H1 (cell line): ENCODE measurements around the gene DEFB126. TPM values are rescaled to one million over a fixed set of nuclear protein-coding genes. Genes with fewer than 3 reads are reported as not detected.
"Not testable (repeated sequence)": the region's sequence is repeated elsewhere in the genome, so short reads cannot be mapped to it uniquely, and the experiment has no call there.

Experiments used
- CTCF ChIA-PET: fragments of 300-600 bp; sonication (Branson Sonifier 250); formaldehyde crosslinking; loops from one replicate; lab custom pipeline; 2021; ENCODE audit not compliant: partially characterized antibody; lab: Charles Lee
- POLR2A ChIA-PET: fragments of 300-600 bp; sonication (Branson Sonifier 250); formaldehyde crosslinking; loops from one replicate; lab custom pipeline; 2021; ENCODE audit warnings: inconsistent platforms; ENCODE audit not compliant: partially characterized antibody; lab: Charles Lee
- DNase-seq, 2 experiments: peaks; one replicate each; pipeline versions ENCODE4 v3.0.0 to v3.0.0-alpha.2; 2010 to 2022; ENCODE audit warnings: low spot score in 2 of 2, low read depth in 1 of 2, mixed read lengths in 1 of 2
- FAIRE-seq: peaks from 2 replicates; lab custom pipeline; 2011; peaks lifted over from hg19 to GRCh38; lab: Jason Lieb, UNC
- H2AFZ ChIP-seq: 2 replicates; pipeline ENCODE4 v1.8.1; 2012; ENCODE audit warnings: low read length, inconsistent platforms
- H2AK5ac ChIP-seq: 2 replicates; pipeline ENCODE4 v1.6.1; 2013; ENCODE audit warnings: low read depth, low read length
- H2BK120ac ChIP-seq: replicated peaks from 2 replicates; pipeline ENCODE3; 2013; ENCODE audit warnings: low read depth, low read length, inconsistent platforms
- H2BK12ac ChIP-seq: 2 replicates; pipeline ENCODE4 v1.6.1; 2013; ENCODE audit warnings: low read depth, low read length
- H2BK15ac ChIP-seq: 2 replicates; pipeline ENCODE4 v1.6.1; 2013; ENCODE audit warnings: low read length
- H2BK20ac ChIP-seq: 2 replicates; pipeline ENCODE4 v1.6.1; 2013; ENCODE audit warnings: low read length
- H2BK5ac ChIP-seq: 2 replicates; pipeline ENCODE4 v1.6.1; 2013; ENCODE audit warnings: low read depth, low read length
- H3K14ac ChIP-seq: 2 replicates; pipeline ENCODE4 v1.6.1; 2013; ENCODE audit warnings: inconsistent platforms; ENCODE audit not compliant: insufficient read length
- H3K18ac ChIP-seq: 2 replicates; pipeline ENCODE4 v1.6.1; 2013; ENCODE audit warnings: low read length; ENCODE audit errors: extremely low read depth
- H3K23ac ChIP-seq: 2 replicates; pipeline ENCODE4 v1.6.1; 2013; ENCODE audit warnings: inconsistent platforms; ENCODE audit not compliant: insufficient read length
- H3K23me2 ChIP-seq: 2 replicates; pipeline ENCODE4 v1.6.1; 2013; ENCODE audit warnings: low read depth, low read length
- H3K27ac ChIP-seq: 2 replicates; pipeline ENCODE4 v1.6.1; 2011; ENCODE audit warnings: low read depth, low read length, inconsistent platforms
- H3K27me3 ChIP-seq, 4 experiments: replicated peaks in 1 of 4; 1 replicate in 1 of 4; 2 replicates in 3 of 4; pipeline versions ENCODE4 v1.6.1 to v1.8.1; 2011 to 2013; ENCODE audit warnings: low read length in 3 of 4, mild to moderate bottlenecking in 3 of 4, inconsistent platforms in 2 of 4, mixed read lengths in 2 of 4, moderate library complexity in 1 of 4; ENCODE audit not compliant: control insufficient read depth in 3 of 4, insufficient read depth in 3 of 4; ENCODE audit errors: extremely low read depth in 1 of 4
- H3K36me3 ChIP-seq, 4 experiments: 2 replicates each; pipeline versions ENCODE4 v1.6.1 to v1.8.1; 2011 to 2013; ENCODE audit warnings: mild to moderate bottlenecking in 4 of 4, low read length in 3 of 4, moderate library complexity in 2 of 4, control low read depth in 1 of 4, inconsistent platforms in 1 of 4; ENCODE audit not compliant: insufficient read depth in 4 of 4, control insufficient read depth in 2 of 4
- H3K4ac ChIP-seq: replicated peaks from 2 replicates; pipeline ENCODE3; 2013; ENCODE audit warnings: low read length, low read depth, mixed read lengths, inconsistent platforms; ENCODE audit not compliant: insufficient read length
- H3K4me1 ChIP-seq, 4 experiments: replicated peaks in 1 of 4; 1 replicate in 1 of 4; 2 replicates in 3 of 4; pipeline versions ENCODE4 v1.6.1 to v1.8.1; 2011 to 2013; ENCODE audit warnings: low read length in 3 of 4, inconsistent platforms in 2 of 4, mixed read lengths in 1 of 4; ENCODE audit not compliant: insufficient read depth in 4 of 4, control insufficient read depth in 3 of 4
- H3K4me2 ChIP-seq, 2 experiments: 2 replicates each; pipeline versions ENCODE4 v1.6.1 to v1.8.1; 2011 to 2013; ENCODE audit warnings: low read depth in 2 of 2, low read length in 2 of 2, control low read depth in 1 of 2, inconsistent platforms in 1 of 2, mild to moderate bottlenecking in 1 of 2; ENCODE audit not compliant: insufficient read depth in 1 of 2
- H3K4me3 ChIP-seq, 4 experiments: fragments of 200-600, 300-600 bp in 1 of 4; sonication (generic), shearing (Covaris generic), sonication (Bioruptor Twin) in 1 of 4; 2 replicates each; pipeline versions ENCODE4 v1.5.1 to v1.8.1; 2011 to 2016; ENCODE audit warnings: low read length in 4 of 4, low read depth in 3 of 4, control low read depth in 2 of 4, inconsistent platforms in 2 of 4, mild to moderate bottlenecking in 2 of 4, mixed read lengths in 1 of 4, moderate library complexity in 1 of 4; ENCODE audit not compliant: insufficient read depth in 2 of 4; ENCODE audit errors: extremely low read depth in 1 of 4
- H3K56ac ChIP-seq: replicated peaks from 2 replicates; pipeline ENCODE3; 2013; ENCODE audit warnings: low read depth, mild to moderate bottlenecking, mixed read lengths, low read length, inconsistent platforms; ENCODE audit not compliant: insufficient read length
- H3K79me1 ChIP-seq: 2 replicates; pipeline ENCODE4 v1.6.1; 2013; ENCODE audit warnings: low read depth, low read length, control low read depth
- H3K79me2 ChIP-seq, 2 experiments: 2 replicates each; pipeline versions ENCODE4 v1.6.1 to v1.8.1; 2012 to 2013; ENCODE audit warnings: low read length in 2 of 2, mild to moderate bottlenecking in 2 of 2, inconsistent platforms in 1 of 2; ENCODE audit not compliant: insufficient read depth in 2 of 2, control insufficient read depth in 1 of 2
- H3K9ac ChIP-seq, 4 experiments: replicated peaks in 1 of 4; 1 replicate in 1 of 4; 2 replicates in 3 of 4; pipeline versions ENCODE4 v1.6.1 to v1.8.1; 2011 to 2013; ENCODE audit warnings: low read depth in 3 of 4, low read length in 3 of 4, control low read depth in 2 of 4, mild to moderate bottlenecking in 2 of 4, moderate library complexity in 2 of 4, inconsistent platforms in 1 of 4; ENCODE audit errors: extremely low read depth in 1 of 4
- H3K9me3 ChIP-seq, 2 experiments: 2 replicates each; pipeline versions ENCODE4 v1.6.1 to v1.8.1; 2012 to 2013; ENCODE audit warnings: mild to moderate bottlenecking in 2 of 2, moderate library complexity in 2 of 2, control low read depth in 1 of 2, inconsistent platforms in 1 of 2, low read depth in 1 of 2, low read length in 1 of 2, mixed read lengths in 1 of 2; ENCODE audit not compliant: insufficient read depth in 2 of 2
- H4K20me1 ChIP-seq, 2 experiments: replicated peaks in 1 of 2; 2 replicates each; pipeline versions ENCODE3 to v1.8.1; 2011 to 2013; ENCODE audit warnings: inconsistent platforms in 2 of 2, low read length in 2 of 2, mild to moderate bottlenecking in 1 of 2; ENCODE audit not compliant: insufficient read depth in 2 of 2, control insufficient read depth in 1 of 2
- H4K5ac ChIP-seq: 2 replicates; pipeline ENCODE4 v1.6.1; 2013; ENCODE audit warnings: low read length, low read depth, mixed read lengths, inconsistent platforms; ENCODE audit not compliant: insufficient read length
- H4K8ac ChIP-seq: 2 replicates; pipeline ENCODE4 v1.8.0; 2013; ENCODE audit warnings: mild to moderate bottlenecking, moderate library complexity, low read length, inconsistent platforms; ENCODE audit not compliant: insufficient read depth; ENCODE audit errors: extremely low read depth
- H4K91ac ChIP-seq: replicated peaks from 2 replicates; pipeline ENCODE3; 2013; ENCODE audit warnings: low read length, mixed read lengths, inconsistent platforms; ENCODE audit not compliant: insufficient read length
- WGBS, 2 experiments: shearing (Covaris generic) in 1 of 2; methylation state at CpG; one replicate each; pipeline versions ENCODE4 v1.1.6 to v1.1.7; 2013 to 2015; ENCODE audit warnings: low lambda C conversion rate in 2 of 2, mixed read lengths in 2 of 2, inconsistent platforms in 1 of 2, low coverage in 1 of 2, missing lambda C conversion rate in 1 of 2; ENCODE audit not compliant: insufficient replicate concordance in 2 of 2, insufficient coverage in 1 of 2, insufficient read length in 1 of 2; ENCODE audit errors: extremely low coverage in 1 of 2, missing lambda C conversion rate in 1 of 2; 5-methylcytosine and 5-hydroxymethylcytosine counted together
- polyA plus RNA-seq, 7 experiments: library from polyadenylated mRNA; depleted of rRNA in 3 of 7; stranded (reverse) in 5 of 7; unstranded in 2 of 7; fragments of >200 nt in 5 of 7; fragments of 200-250 nt in 2 of 7; gene quantifications; 1 replicate in 5 of 7; 2 replicates in 1 of 7; 4 replicates in 1 of 7; pipeline versions ENCODE4 v1.2.1 to v1.2.3, GENCODE V29; 2011 to 2013; ENCODE audit warnings: missing spikeins in 2 of 7, mixed read lengths in 2 of 7
- total RNA-seq: library from RNA; stranded (reverse); fragmentation: NEBNext Ultra II Directional; extraction: Animal tissue kit (Norgen Biotek cat#: 25700); gene quantifications from 2 replicates; pipeline ENCODE4 v1.2.1, GENCODE V29; 2021

DEFB126 gene
- total and polyA plus RNA-seq, 2 of the 8 experiments (the other 6 are each of a cell fraction or from before 2014, with no cell fraction given), result not detected

GRCh38 chr20:97691-98090 lies 44.7 kb upstream of the DEFB126 start:
- H2BK20ac ChIP-seq, H2BK12ac ChIP-seq, H4K91ac ChIP-seq, H3K27ac ChIP-seq, H4K20me1 ChIP-seq, POLR2A ChIA-PET, CTCF ChIA-PET, H3K4me1 ChIP-seq, H3K23ac ChIP-seq, H2BK5ac ChIP-seq, H2BK15ac ChIP-seq, H3K4me2 ChIP-seq, H2BK120ac ChIP-seq, H3K23me2 ChIP-seq, H3K4ac ChIP-seq, FAIRE-seq, H4K8ac ChIP-seq, H3K4me3 ChIP-seq, H3K36me3 ChIP-seq, DNase-seq, H2AFZ ChIP-seq, H3K56ac ChIP-seq, H3K18ac ChIP-seq, H3K27me3 ChIP-seq, H4K5ac ChIP-seq, H3K14ac ChIP-seq, H3K79me1 ChIP-seq, H3K9ac ChIP-seq, H3K79me2 ChIP-seq, H2AK5ac ChIP-seq: not testable (repeated sequence)
- peaks cover 40 to 55% of the 10 kb centered on the region in 2 experiments for H3K9me3 ChIP-seq
- WGBS, 2 experiments, result 74% methylated on average over 5 of the region's 5 CpGs; no CpG with 5 or more reads in 1 of the 2 experiments
